ENCODE measurements around the gene C4orf33.

Gene C4orf33

DNA sequence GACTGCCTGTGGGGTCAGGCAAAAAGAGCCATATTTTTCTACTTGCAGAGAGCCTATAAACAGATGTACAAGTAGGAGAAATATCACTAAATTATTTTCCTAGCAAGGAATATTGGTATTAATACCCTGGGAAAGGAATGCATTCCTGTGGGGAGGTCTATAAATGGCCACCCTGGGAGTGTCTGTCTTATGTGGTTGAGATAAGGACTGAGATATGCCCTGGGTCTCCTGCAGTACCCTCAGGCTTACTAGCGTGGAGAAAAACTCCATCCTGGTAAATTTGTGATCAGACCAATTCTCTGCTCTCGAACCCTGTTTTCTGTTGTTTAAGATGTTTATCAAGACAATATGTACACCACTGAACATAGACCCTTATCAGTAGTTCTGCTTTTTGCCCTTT, 35.4 kb downstream of the C4orf33 start:
- DNase-seq, result no peak

GRCh38 chr4:129136433-129136832, 40.5 kb downstream of the C4orf33 start:
- no peak for DNase-seq

- DNase-seq, result no peak
Observed at GRCh38 chr4:129138810-129139496, 43.0 kb downstream of the C4orf33 start.

DNA sequence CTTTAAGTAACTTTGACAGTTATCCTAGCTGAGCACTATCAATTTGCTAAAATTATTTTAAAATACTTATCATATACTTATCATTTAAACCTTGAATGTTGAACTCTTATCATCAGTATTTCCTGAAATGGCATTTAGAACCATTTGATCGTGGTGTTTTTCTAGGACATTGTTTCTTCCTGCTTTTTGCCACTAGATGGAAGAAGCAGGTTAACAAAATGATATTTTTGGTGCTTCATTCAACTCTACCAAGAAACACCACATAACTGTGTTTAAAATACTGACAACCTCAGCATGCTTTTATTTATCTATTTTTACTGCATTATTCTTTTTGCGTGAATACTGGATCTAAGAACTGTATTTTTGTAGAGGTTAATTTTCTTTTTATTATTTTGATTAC, 44.6 kb downstream of the C4orf33 start:
- no peak for DNase-seq

DNA sequence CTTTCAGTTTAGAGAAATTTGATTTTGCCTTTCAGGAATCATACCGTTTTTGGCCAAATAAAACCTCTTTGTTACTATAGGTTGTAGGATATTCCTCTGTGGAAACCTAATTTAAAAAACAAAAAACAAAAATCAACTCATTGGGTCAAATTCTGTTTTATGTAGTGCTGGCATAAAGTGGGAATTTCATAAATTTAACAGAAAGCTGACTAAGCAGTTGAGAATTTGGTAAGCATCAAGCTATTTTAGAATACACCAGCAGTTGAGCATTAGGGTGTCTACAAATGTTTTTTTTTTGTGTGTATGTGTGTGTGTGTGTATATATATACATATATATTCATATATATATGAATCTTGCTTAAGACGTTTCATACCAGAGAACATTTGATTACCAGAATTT, 47.4 kb downstream of the C4orf33 start:
- DNase-seq, result no peak

DNA sequence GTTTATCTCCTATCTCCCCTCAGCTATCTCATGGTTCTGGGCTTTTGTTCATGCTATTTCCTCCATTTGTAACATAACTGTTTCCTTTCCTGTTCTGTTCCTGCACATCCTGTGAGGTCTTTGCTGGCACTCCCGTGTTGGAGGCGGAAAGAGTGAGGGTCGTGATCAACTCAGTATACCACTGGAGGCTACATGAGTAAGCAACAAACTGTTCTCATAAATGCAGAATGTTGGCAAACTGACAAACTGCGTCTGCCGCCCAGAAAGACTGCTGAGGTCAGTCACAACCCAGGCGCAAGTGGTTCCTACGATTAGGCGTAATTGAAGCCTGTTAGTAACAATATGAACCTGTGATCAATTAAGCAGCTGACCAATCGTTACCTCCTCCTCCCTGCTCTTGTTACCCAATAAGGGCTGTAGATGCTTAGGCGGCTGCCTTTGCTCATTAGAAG, 48.8 kb downstream of the C4orf33 start:
- DNase-seq, result no peak

DNA sequence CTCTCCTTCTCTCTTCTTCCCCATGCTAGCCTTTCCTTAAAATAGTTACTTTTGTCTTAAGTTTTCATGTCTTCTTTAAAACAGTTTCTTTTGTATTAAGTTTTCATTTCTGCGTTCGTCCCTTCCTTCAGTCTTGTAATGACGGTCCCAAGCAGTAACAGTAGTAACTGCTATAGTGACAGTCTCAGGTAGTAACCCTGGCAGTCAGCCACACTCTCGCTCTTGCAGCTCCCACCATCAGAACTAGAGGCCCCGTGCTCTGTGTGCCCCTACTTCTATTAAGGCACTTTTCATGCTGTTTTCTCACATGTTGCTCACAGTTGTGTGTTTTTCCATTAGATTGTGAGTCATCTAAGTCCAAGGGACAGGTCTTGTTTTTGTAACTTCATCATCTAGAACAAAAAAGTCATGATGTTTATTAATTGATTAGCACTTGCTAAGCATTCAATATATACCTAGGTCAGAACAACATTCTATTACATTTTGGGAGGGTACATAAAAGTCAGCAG, 49.3 kb downstream of the C4orf33 start:
- DNase-seq, result no peak

DNA sequence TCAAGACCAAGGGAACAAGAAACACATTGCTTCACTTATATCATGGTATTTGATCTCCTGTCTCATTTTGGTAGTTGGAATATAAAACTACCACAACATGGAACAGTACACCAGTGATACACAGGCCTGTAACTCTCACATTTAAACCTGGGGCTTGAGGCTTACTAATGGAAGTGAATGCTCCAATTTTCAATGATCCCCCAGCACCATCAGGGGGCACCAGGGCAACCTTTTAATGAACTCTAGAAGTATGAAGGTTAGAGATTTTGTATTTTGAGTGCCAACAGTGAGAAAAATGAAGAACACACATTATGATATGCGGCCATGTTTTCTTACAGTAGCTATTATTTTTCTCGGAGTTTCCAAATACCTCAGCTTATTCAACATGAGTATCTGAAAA, 50.7 kb downstream of the C4orf33 start:
- no peak for DNase-seq

- DNase-seq, result no peak
Observed at GRCh38 chr4:129148892-129149291, 52.9 kb downstream of the C4orf33 start.

DNA sequence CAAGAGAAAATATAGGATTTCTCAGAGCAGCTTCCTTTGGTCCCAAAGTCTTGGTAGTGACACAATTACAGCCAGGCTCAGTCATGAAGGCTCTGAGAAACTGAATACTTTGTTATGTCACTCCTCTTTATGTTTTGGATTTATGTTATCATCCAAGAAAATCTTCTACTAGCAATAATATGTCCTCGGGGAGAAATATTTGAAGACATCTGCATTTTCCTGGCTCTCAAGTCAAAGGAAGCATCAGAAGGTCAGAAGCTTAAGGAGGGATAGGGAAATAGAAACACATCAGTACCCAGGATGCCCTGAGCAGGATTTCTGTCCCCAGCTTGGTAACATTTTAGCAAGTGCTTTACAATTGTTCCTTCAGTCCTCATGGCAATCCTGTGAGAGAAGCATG, 54.0 kb downstream of the C4orf33 start:
- no peak for DNase-seq

DNA sequence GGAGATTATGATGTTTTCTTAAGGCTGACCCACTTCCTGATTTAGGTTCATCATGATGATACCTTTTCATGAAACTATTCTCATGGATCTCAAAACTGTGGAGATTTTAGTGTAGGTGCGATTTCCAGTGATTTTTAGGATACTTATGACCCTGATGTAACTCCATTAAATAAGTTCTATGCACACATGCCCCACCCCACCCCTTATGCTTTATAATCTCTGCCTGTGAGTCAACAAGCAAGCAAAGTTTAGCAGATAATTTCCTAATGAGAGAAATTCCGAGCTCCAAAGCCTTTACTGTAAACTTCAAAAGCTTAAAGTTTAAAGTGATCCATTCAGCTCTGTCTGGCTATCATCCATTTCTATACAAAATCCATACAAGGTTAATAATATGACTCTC, 56.4 kb downstream of the C4orf33 start:
- DNase-seq, result no peak

DNA sequence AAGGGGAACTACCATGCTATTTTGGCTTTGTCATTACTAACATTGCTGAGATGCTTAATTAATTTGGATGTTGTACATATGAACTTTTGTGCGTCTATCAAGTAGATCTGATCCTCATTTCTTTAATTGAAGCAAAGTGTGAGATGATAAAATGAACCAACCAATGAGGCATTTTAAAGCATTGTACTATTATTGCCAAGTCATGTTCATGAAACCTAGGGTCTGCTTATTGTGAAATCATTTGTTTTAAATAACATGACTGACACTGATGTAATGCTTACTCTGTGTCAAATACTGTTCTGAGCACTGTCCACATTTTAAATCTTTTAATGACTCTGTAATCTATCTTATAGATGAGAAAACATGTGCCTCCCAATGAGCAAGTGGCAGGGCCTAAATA, 57.7 kb downstream of the C4orf33 start:
- no peak for DNase-seq

GRCh38 chr4:129162450-129162849, 66.5 kb downstream of the C4orf33 start:
- no peak for DNase-seq

- no peak for DNase-seq
Observed at GRCh38 chr4:129163427-129163826, 67.5 kb downstream of the C4orf33 start.

DNA sequence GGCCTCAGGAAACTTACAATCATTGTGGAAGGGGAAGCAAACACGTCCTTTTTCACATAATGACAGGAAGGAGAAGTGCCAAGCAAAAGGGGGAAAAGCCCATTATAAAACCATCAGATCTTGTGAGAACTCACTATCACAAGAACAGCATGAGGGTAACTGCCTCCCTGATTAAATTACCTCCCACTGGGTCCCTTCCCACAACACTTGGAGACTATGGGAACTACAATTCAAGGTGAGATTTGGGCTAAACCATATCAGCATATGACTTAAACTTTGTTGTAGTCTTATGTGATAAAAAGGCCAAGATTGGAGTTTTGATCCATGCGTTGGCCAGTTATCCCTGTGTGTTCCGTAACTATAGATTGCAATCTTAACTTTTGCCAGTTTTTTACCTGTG, 68.3 kb downstream of the C4orf33 start:
- no peak for DNase-seq

All from NCI-H2107 (cell line).